ENCODE measurements around the gene HOXC10.

Gene HOXC10

DNA sequence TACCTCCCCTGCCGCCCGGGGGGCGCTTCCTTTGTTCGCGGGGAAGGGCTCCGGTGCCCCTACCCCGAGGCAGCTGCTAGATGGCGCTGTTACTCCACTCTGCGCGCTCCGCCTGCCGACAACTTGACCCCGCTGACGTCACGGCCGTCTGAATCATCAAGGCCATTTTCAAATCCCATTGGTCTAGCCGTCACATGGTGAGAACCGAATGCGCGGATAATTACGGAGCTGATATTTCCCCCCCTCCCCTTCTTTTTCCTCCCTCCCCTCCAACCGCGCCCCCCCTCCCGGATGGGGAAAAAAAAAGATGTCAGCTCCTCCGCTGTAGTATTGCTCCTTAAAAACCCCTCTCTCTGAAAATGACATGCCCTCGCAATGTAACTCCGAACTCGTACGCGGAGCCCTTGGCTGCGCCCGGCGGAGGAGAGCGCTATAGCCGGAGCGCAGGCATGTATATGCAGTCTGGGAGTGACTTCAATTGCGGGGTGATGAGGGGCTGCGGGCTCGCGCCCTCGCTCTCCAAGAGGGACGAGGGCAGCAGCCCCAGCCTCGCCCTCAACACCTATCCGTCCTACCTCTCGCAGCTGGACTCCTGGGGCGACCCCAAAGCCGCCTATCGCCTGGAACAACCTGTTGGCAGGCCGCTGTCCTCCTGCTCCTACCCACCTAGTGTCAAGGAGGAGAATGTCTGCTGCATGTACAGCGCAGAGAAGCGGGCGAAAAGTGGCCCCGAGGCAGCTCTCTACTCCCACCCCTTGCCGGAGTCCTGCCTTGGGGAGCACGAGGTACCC, at the start of gene HOXC10:
TSS of gene HOXC10 (plus strand) at position 246 of the 791 bp plus-strand sequence. CDS start at position 360, 114 bp downstream.
- DNase-seq (ENCODE audit: low read depth in 2 of 3, low spot score in 2 of 3): peak; percentile 59 to 88 (median 64)

GRCh38 chr12:53935383-53936341, 49.3 kb upstream of the HOXC10 start:
- DNase-seq (ENCODE audit: low read depth in 2 of 3, low spot score in 2 of 3): no peak

GRCh38 chr12:53937099-53937498, 47.8 kb upstream of the HOXC10 start:
- DNase-seq (ENCODE audit: low read depth in 2 of 3, low spot score in 2 of 3): no peak

- DNase-seq (ENCODE audit: low read depth in 2 of 3, low spot score in 2 of 3): no peak
Measured at GRCh38 chr12:53937596-53938325, 47.2 kb upstream of the HOXC10 start.

- DNase-seq (ENCODE audit: low read depth in 2 of 3, low spot score in 2 of 3): peak in 1 of 3 experiments; percentile 14
Measured at GRCh38 chr12:53938326-53939140, 46.4 kb upstream of the HOXC10 start, which contains the start of gene HOXC13. TSS of gene HOXC13 (plus strand) at chr12:53938831. CDS start at chr12:53938907, 76 bp downstream.

DNA sequence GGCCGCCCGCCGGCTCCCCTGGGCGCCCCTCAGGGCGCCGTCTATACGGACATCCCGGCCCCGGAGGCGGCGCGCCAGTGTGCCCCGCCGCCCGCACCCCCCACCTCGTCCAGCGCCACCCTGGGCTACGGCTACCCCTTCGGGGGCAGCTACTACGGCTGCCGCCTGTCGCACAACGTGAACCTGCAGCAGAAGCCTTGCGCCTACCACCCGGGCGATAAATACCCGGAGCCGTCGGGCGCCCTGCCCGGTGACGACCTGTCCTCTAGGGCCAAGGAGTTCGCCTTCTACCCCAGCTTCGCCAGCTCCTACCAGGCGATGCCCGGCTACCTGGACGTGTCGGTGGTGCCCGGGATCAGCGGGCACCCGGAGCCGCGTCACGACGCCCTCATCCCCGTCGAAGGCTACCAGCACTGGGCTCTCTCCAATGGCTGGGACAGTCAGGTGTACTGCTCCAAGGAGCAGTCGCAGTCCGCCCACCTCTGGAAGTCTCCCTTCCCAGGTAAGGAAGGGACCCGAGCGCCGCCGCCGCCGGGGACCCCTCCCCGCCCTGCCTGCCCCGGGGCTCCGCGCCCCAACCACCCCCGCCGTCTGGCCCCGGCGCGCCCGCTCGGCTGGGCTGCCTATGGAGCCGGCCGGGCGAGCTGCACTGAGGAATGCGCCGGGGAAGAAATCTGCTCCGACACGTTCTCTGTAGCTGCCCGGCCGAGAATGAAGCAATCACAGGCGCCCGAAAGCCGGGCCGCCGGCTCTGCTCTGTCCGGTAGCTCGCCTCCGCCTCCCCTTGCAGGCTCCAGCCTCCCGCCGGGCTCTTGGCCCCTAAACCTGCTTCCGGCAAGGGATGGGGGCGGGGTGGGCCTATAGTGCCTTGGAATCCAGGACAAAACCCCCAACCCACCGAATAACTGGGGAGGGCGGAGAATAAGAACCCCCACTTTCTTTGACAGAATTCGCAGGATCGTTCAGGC, 45.5 kb upstream of the HOXC10 start:
- no peak for DNase-seq (ENCODE audit: low read depth in 2 of 3, low spot score in 2 of 3)

DNA sequence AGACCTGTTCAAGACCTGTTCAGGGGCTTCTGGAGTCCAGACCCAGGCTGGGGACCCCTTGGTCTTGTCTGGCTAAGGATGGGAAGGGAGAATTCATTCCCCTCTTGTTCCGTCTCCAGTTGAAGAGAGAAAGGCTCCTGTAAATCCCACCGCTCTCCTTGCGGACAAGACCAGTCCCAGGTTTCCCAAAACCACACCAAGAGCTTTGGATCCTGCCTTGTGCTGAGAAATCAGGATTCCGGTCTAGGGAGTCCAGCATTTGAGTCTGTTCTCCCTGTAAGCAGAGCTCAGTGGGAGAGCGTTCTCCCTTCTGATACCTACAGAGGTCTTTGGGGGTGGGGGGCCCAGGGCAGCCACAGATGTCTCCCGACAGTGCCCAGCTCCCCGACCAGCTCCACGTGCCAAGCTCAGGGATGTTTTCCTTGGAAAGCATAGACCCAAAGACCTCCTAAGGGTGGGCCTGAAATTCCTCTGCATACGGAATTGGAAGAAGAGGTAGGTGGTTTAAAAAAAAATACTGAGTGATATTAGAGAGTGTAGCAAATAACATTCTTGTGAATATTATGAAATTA, 44.4 kb upstream of the HOXC10 start:
- DNase-seq (ENCODE audit: low read depth in 2 of 3, low spot score in 2 of 3): no peak

DNA sequence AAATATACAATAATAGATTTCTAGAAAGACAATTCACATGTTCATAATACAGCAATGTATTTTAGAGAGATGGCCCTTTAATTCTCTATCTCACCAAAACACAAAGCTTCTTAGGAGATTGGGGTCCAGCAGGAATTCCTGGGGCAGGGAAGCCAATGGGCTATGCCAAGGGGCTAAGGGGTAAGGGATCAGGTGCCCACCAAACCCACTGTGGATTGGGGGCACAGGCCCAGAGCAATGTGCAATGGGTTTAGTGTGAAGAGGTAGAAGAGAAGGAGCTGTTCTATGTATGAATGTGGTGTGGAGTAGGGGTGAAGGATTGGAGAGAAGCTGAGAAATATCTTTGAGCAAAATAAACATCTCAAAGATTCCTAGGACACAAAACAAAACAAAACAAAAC, 43.8 kb upstream of the HOXC10 start:
- no peak for DNase-seq (ENCODE audit: low read depth in 2 of 3, low spot score in 2 of 3)

DNA sequence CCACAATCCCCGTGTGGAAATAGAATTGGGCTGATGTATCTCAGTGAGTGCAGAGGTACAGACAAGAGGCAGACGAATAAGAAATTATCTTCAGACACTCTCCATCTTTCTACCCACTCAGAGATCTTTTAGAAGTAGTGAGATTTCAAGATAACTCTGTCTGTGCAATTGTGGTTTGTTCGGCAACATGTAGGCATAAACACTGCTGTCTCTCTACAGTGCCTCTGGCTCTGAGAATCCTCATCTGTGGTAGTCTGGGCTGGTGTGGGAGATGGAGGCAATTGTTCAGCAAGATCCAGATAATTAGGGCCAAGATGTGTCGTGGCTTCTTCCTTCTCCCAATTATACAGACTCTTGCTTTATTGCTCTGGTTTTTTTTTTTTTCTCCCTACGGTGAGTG, 43.2 kb upstream of the HOXC10 start:
- no peak for DNase-seq (ENCODE audit: low read depth in 2 of 3, low spot score in 2 of 3)

GRCh38 chr12:53942467-53942997, 42.4 kb upstream of the HOXC10 start:
- DNase-seq (ENCODE audit: low read depth in 2 of 3, low spot score in 2 of 3): no peak

GRCh38 chr12:53944209-53944608, 40.7 kb upstream of the HOXC10 start:
- no peak for DNase-seq (ENCODE audit: low read depth in 2 of 3, low spot score in 2 of 3)

- DNase-seq (ENCODE audit: low read depth in 2 of 3, low spot score in 2 of 3): no peak
Measured at GRCh38 chr12:53944907-53945847, 39.8 kb upstream of the HOXC10 start.

- no peak for DNase-seq (ENCODE audit: low read depth in 2 of 3, low spot score in 2 of 3)
Measured at GRCh38 chr12:53947743-53948142, 37.2 kb upstream of the HOXC10 start.

GRCh38 chr12:53948650-53949593, 36.0 kb upstream of the HOXC10 start:
- DNase-seq (ENCODE audit: low read depth in 2 of 3, low spot score in 2 of 3): no peak

- no peak for DNase-seq (ENCODE audit: low read depth in 2 of 3, low spot score in 2 of 3)
Measured at GRCh38 chr12:53949631-53950436, 35.1 kb upstream of the HOXC10 start.

- DNase-seq (ENCODE audit: low read depth in 2 of 3, low spot score in 2 of 3): no peak
Measured at GRCh38 chr12:53950437-53950773, 34.5 kb upstream of the HOXC10 start.
